OCI-M2 (cell line): ENCODE measurements around the gene LITAFD.
"Not testable (repeated sequence)": the region's sequence is repeated elsewhere in the genome, so short reads cannot be mapped to it uniquely, and the experiment has no call there.

Experiments used
- DNase-seq: peaks from one replicate; lab custom pipeline; 2025; ENCODE audit not compliant: unreplicated experiment; lab: John Stamatoyannopoulos, UW

The LITAFD gene

DNA sequence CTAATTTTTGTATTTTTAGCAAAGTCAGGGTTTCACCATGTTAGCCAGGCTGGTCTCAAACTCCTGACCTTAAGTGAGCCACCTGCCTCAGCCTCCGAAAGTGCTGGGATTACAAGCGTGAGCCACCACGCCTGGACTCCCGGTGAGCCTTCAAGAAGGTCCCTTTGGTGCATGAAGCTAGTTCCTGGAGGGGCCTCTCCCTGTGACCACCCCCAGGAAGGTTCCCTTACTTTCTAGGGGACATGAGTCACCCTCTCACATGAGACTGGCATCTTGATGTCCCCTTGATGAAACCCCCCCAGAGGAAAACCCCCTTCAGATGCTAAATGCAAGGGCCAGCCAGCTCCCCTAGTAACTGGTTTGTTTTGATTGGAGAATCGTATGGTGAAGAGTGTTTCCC is 26.2 kb upstream of the LITAFD start:
- no peak for DNase-seq

DNA sequence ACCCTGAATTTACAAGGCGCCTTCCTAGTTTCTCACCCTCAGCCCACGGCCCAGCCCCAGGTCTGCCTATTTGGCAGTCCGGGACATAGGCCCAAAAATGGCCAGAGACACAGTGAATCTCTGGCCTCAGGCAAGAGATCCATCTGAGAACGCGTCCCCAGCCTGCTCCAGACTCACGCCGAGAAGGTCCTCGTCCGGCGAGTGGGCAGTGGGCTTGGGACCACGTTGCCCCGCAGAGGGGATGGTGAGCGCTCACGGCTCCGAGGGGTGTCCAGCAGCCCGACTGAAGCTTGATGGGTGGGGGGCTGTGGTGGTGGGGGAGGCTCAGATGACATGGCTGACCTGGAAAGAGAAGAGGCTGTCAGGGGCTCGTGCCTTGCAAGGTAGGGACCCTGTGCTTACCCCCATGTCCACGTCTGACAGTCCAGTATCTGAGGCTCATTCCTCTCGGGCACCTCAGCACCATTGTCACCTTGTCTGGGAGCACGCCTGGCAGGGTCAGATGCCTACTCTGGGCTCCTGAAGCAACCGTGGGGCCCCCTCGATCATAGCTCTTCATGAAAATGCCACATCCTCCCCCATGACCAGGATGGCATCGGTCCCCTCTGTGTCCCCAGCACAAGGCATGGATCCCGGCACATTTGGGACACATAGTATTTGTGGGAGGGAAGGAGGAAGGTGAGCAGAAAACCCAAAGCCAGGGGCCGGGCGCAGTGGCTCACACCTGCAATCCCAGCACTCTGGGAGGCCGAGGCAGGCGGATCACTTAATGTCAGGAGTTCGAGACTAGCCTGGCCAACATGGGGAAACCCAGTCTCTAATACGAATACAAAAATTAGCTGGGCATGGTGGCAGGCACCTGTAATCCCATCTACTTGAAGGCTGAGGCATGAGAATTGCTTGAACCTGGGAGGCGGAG is 22.9 kb upstream of the LITAFD start:
- DNase-seq = no peak

DNA sequence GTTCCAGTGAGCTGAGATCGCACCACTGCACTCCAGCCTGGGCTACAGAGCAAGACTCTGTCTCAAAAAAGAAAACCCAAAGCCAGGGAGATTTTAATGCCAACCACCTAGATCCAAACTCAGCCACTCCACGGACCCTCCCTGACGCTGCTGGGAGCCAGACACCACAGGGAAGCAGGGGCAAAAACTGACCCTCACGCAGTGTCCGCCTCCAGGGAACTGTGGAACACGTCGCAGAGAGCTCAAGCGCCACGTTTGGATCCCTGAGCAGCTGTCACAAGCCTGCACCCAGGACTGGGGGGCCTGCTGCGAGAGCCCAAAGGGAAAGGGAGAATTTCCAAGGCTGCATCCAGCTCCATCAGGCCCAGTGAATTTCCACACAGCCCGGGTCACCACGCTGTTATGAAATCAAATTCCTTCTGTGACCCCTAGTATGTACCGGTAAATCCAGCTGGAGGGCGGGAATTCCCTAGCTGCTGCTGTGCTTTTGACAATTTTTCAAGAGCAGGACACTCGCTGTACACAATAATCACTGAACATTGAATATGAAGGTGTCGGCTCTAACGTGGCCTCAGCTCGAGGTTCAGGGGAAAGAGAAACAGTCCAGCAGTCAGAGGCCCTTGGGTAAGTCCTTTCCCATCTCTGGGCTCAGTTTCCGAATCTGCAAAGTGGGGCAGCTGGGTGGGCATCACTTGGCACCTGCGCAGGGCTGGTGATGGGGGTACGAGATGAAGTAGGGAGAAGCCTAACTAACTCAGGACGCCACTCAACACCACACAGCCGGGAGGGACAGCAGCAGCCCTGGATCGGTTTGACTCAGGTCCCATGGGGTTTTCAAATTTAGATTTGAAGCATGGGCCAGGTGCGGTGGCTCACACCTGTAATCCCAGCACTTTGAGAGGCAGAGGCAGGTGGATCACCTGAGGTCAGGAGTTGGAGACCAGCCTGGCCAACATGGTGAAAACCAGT is 22.0 kb upstream of the LITAFD start:
- no peak for DNase-seq

DNA sequence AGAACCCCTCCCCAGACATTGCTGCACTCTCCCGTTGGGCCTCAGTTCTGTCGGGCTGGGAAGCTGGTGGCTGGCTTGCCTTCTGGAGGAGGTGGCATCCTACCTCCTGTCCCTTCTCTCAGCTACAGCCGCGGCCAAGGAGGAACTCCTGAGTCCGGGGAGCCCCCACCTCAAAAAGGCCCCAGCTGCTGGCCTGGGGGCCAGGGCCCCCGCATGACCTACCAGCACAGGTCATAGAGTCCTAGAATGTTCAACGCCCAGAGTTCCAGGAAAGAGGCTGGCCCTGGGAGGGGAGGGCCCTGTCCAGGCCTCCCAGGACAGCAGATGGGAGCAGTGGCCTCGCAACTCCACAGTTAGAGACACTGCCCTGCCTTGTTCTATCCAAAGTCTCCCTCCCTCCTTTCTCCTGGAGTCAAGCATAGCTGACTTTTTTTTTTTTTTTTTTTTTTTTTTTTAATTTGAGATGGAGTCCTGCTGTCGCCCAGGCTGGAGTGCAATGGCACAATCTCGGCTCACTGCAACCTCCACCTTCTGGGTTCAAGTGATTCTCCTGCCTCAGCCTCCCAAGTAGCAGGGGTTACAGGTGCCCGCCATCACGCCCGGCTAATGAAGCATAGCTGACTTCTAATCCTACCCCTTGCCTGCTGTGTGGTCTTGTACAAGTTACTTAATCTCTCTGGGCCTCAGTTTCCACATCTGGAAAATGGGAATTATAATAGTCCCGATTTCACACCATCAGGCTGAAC is 20.4 kb upstream of the LITAFD start:
- no peak for DNase-seq

DNA sequence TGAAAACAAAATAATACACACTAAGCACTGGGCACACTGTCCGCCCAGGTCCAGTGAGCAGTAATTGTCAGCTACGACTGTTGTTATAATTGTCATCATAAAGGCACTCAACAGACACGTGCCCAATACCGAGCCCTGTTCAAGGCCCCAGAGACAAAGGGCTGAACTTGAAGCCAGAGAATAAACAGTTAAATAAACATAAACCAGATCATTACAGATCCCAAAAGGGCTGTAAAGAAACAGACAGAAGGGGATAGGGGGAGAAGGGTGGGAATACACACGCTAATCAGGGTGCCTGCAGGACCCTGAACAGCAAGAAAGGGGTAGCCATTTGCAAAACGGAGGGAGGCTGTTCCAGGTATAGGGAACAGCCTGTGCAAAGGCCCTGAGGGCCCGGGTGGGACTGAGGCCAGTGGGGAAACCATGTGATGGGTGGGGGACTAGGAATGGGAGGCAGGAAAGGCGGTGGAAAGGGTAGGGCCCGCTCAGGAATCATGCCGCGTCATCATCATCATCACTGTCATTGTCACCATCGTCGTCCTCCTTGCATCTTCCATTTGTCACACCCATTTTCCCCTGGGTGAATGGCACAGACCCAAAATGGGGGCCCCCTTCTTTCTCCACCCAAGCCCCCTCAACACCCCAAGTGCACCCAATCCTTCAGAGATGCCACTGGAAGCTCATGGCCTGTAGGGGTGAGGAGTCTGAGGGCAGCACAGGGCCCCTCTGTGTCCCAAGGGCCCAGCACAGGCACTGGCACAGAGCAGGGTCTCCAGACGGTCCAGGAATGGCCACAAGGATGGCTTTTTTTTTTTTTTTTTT is 19.6 kb upstream of the LITAFD start:
- no peak for DNase-seq

DNA sequence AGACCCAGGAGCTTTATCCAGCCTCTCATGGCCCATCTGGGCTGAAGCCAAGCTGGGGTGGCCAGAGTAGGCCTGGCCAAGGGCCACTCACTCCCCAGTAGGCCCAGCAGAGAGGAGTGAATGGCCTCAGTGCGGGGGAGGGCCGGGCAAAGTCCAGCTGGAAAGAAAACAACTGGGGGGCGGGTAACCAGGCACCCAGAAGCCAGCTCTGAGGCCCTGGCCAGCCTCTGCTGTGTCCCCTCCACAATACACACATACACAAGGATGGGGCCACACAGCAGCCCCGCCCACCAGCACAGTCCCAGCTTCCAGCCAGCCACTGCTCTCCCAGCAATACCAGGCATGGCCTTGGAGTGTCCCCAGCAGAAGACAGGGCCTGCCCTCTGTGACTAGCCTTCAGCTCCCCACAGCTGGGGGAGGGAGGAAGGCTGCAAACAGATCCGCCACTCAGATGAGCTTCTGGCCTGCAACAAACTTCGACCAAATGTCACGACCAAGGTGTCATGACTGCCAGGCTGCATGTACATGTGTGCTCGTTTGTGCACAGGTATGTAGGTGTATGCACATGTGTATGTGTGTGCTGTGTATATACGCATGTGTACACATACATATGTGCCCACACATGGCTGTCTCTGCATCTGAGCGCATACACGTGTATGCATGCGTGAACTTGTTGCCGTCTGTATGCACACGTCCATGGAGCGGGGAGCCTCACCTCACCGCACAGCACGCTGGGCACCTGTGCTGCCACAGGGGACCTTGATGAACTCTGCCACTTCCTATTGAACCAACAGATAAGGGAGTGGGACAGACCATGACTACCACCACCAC is 18.3 kb upstream of the LITAFD start:
- DNase-seq = no peak

DNA sequence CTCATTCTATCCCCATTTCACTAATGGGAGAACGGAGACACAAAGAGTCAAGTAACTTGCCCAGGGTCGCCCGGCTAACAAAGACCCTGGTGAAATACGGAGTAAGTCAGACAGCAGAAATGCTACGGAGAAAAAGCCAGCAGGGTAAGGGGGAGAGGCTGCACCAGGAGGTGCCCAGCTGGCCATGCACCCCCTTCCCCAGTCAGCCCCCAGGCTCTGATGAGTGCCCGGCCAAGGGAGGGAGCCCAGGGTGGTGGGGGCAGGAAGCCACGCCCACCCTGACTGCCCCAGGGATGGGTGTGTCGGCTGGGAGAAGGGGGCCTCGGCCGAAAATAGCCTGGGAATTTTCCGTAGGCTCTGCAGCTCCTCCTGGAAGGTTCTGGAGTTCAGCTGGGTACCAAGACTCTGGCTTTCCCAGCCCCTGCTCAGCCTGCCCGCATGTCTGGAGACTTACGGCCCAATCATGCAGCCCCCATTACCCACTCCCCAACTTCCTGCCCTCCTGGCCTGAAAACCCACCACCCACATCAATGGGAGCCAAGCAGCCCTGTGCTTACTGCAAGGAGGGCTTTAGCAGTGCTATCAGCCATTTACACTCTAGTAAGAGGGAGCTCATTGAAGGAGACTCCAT is 17.6 kb upstream of the LITAFD start:
- no peak for DNase-seq

DNA sequence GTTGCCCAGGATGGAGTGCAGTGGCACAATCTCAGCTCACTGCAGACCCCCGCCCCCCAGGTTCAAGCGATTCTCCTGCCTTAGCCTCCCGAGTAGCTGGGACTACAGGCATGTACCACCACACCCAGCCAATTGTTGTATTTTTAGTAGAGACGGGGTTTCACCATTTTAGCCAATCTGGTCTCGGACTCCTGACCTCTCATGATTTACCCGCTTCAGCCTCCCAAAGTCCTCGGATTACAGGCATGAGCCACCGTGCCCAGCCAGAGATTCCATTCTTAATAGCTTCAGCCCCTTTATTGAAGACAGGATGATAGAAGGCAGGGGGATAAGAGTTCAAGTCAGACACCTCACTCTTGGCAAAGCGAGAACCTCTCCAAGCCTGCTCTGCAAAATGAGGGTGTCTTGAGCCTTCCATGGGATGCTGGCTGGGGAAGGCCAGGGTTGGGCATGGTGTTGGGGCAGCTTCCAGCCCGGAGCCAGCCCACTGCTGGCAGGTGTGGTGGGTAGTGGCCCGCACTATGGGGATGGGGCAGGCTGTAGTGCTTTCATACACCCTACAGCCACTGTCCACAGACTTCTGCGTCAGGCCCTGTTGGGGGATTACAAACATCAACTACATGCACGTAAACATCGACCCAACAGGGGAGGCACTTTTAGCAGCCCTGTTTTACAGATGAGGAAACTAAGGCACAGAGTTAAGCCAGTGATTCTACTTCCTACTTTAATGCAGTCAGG is 16.8 kb upstream of the LITAFD start:
- DNase-seq = no peak

DNA sequence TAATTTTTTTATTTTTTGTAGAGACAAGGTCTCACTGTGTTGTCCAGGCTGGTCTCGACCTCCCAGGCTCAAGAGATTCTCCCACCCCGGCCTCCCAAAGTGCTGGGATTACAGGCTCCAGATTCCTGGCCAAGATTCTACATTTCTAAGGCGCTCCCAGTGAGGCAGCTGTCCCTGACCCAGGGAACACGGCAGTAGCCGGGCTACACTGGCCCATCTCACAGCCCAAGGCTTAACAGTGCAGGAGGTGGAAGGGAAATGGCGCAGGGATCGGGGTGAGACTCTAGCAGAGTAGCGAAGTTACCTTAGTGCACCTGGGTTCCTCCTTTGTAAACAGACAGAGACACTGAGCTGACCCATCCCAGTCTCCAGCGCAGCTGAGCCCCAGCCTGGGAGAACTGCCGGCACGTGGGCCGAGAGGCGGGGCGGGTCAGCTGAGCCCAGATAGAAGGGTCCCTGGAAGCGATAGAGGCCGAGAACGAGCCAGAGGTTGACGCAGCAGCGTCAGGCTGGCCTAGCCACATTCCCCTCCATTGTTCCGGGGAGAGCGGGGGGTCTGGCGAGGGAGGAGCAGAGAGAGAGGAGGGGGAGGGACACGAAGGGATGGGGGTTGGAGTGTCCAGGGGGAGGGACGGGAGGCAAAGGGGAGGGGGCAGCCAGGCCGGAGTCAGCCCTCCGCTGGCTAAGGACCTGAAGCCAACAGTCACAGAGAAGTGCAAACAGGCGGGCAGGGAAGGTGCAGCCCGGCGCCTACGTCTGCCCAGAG is 15.8 kb upstream of the LITAFD start:
- DNase-seq = no peak

DNA sequence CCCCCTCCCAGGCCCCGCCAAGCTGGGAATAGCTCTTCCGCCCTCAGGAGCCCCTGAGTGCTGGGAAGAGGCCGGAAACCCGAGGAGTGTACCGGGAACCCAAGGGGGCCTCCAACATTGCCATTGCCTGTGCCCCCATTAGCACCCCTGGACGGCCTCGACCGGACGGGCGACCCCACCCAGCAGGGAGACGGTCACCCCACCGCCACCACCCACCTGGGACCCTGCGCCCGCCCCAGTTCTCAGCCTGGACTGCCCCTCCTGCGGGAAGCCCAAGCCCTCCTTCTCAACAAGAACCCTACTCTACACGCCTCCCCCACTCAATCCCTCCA is 15.3 kb upstream of the LITAFD start:
- DNase-seq = no peak

DNA sequence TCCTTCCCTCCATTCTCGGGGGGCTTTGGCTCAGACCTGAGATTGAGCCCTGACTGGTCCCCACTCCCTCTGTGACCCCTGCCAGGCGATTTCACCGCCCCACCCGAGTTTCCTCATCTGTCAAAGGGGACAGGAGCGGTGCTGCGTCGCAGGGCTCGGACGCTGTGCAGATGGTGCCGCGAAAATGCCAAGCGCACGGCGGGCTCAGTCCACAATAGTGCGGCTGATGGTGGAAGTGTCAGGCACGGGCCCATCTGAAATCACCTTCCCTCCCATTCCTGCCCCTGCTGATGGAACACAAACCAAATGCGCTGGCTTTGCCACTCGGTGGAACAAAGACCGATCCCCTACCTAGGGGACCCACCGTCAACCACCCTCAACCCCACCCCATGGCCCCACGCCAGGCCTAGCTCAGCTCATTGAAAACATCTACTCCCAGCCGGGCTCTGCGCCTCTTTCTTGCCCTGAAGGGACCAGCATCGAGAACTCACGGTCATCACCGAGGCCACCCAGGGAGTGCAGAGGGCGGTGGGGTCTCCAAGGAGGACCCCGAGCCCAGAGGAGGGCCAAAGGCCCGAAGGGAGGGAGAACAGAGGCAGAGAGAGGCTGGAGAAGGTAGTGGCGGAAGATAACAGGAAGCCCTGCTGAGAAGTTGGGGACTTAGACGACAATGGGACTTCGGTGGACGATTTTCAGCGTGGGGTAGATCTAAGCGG is 14.8 kb upstream of the LITAFD start:
- no peak for DNase-seq

DNA sequence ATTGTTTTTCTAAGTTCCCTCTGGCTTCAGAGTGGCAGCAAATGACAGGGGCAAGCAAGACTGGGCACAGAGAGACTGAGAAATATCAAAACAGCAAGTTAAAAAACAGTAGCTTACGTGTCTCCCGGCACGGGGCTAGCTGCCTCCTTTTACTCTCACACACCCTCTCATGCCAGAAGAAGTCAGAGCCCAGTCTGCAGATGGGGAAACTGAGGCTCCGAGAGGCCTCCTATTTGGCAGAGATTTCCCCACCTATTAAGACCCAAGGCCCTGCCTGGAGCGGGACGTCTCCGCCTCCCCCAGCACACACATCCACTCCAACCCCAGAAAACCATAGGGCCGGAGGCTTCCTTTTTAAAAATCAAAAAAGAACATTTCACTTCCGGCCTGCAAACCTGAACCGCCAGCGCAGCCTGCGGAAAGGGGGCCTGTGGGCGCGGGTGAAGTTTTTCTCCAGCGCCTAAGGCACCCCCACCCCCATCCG is 14.2 kb upstream of the LITAFD start:
- DNase-seq = no peak

DNA sequence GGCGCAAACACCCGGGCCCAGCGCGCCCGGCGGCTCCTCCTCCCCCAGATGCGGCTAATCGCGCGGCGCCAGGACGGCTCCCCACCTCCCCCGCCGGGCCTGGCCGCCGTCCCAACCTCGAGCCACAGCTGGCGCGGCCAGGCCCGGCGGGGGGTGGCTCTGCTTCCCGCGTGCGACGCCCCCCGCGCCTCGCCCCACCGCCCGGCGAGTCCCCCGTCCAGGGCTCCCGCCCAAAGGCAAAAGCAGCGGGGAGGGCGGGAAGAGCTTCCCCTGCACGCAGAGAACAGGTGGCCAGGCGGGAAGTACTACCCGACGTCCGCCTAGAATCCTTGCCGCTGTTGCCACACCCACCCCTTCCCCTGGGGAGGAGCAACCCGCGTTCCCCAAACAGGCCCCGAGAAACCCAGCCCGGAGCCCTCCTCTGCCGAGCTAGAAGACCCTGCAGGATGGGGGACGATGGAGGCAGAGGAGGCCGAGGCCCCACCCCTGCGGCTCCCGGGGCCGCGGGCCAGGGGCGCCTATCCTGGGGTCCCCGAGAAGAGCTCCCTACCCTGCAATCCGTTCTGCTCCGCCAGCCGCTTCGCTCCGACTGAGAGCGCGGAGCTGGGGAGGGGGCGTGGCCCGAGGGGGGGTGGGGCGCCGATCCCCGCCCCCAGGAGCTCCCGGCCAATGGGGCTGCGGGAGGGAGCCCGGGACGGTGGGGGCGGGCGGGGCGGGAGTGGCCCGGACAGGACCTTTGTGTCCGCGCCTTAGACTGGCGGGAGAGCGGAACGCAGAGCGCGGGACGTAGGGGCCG is 13.5 kb upstream of the LITAFD start, which contains the start of gene CARHSP1:
CARHSP1 (minus strand) TSS at position 591 of the 796 bp plus-strand sequence. CDS start 9,678 bp downstream, outside the sequence.
- DNase-seq = peak; percentile 55

DNA sequence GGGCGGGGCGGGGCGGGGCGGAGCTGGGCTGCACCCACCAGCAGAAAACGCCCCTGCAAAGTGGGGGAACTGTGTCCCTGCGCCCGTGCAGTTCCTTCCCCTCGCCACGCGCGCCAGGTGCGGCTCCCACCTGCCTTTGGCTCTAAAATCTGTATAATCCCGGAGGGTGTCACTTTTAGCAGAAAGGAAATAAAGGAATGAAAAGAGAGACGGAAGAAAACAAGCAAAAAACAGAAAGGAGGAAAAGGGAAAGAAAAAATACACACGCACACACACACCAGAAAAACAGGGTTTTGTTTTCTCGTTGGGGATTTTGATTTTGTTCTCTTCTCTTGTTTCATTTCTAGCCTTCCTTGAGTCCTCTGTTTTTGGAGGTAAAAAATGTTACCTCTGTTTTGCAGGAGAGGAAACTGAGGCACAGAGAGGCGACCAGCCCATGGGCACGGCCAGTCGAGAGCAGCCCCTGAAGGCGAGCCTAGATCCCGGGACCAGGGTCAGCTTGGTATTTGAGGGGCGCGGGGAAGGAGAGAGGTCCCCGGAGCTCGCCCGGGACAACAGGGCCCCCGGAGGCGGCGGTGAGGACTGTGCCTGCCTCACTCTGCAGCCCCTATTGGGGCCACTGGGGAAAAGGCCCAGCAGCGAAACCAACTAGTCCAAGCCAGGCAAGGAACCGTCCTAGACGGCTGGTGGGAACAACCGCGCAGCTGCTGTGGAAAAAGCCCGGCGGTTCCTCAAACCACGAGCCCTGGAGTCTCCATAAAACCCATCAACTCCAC is 12.8 kb upstream of the LITAFD start:
- DNase-seq = no peak

DNA sequence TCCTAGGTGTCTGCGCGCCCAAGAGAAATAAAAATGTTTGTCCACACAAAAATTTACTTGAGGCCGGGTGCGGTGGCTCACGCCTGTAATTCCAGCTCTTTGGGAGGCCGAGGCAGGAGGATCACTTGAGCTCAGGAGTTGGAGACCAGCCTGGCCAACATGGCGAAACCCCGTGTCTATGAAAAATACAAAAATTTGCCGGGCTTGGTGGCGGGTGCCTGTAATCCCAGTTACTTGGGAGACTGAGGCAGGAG is 12.2 kb upstream of the LITAFD start:
- not testable (repeated sequence) for DNase-seq
